Uterus (tissue), 2 donors: ENCODE data around the gene MRPL43.

Experiments
- CTCF ChIP-seq, 4 experiments: fragments of 200-600 bp in 2 of 4; fragments of 450-650 bp in 2 of 4; sonication (generic) in 2 of 4; IDR thresholded peaks; one replicate each; pipeline ENCODE4 v1.5.1; 2016 to 2019; ENCODE audit warnings: antibody characterized with exemption in 4 of 4, mild to moderate bottlenecking in 2 of 4, moderate library complexity in 1 of 4
- POLR2A ChIP-seq, 2 donors: fragments of 450-650 bp; IDR thresholded peaks; one replicate each; pipeline ENCODE4 v1.6.1; 2016; ENCODE audit warnings: antibody characterized with exemption in 2 of 2, mild to moderate bottlenecking in 1 of 2, moderate library complexity in 1 of 2

GRCh38 chr10:101014230-101014884 is 27.1 kb upstream of the MRPL43 start:
- TF ChIP-seq POLR2A (IDR thresholded peaks at IDR 0.05) (peak in 1 of 2 donors; percentile 18), CTCF (IDR thresholded peaks at IDR 0.05) (peak; percentile 79 to 94 (median 92))
